CD14-positive monocyte (primary cell): Measurements from ENCODE around the gene ELF1. TPM values are rescaled to one million over a fixed set of nuclear protein-coding genes. Genes with fewer than 3 reads are reported as not detected.
A peak's percentile ranks its signal among the peaks of the same experiment; 100 is the strongest.

Experiments used
- DNase-seq, 3 donors: peaks; one replicate each; pipeline ENCODE4 v3.0.0-alpha.2; 2011 to 2022
- H2AFZ ChIP-seq: 2 replicates; pipeline ENCODE4 v1.6.0; 2012; ENCODE audit warnings: mild to moderate bottlenecking, low read depth, low read length, inconsistent platforms; ENCODE audit not compliant: insufficient read depth, poor library complexity, severe bottlenecking
- H3K27ac ChIP-seq, 2 donors: 1 replicate in 1 of 2; 2 replicates in 1 of 2; pipeline ENCODE4 v1.5.1; 2012 to 2013; ENCODE audit warnings: low read length in 2 of 2, control low read depth in 1 of 2, inconsistent platforms in 1 of 2, low read depth in 1 of 2, mild to moderate bottlenecking in 1 of 2
- H3K27me3 ChIP-seq, 2 donors: one replicate each; pipeline versions ENCODE4 v1.6.0 to v1.6.1; 2011 to 2013; ENCODE audit warnings: low read length in 2 of 2; ENCODE audit not compliant: control insufficient read depth in 2 of 2, insufficient read depth in 2 of 2
- H3K36me3 ChIP-seq, 2 donors: replicated peaks in 1 of 2; 1 replicate in 1 of 2; 2 replicates in 1 of 2; pipeline versions ENCODE4 v1.5.1 to v1.6.1; 2012 to 2013; ENCODE audit warnings: low read length in 2 of 2, control low read depth in 1 of 2, inconsistent platforms in 1 of 2, mild to moderate bottlenecking in 1 of 2; ENCODE audit not compliant: insufficient read depth in 2 of 2, control insufficient read depth in 1 of 2
- H3K4me1 ChIP-seq, 2 donors: 1 replicate in 1 of 2; 2 replicates in 1 of 2; pipeline versions ENCODE4 v1.5.1 to v1.6.1; 2012 to 2013; ENCODE audit warnings: low read length in 2 of 2, control low read depth in 1 of 2, inconsistent platforms in 1 of 2, mild to moderate bottlenecking in 1 of 2, moderate library complexity in 1 of 2; ENCODE audit not compliant: insufficient read depth in 2 of 2, control insufficient read depth in 1 of 2
- H3K4me2 ChIP-seq: replicated peaks from 2 replicates; pipeline ENCODE3; 2012; ENCODE audit warnings: low read length, moderate library complexity, mild to moderate bottlenecking; ENCODE audit not compliant: poor library complexity, severe bottlenecking; ENCODE audit errors: extremely low read depth
- H3K4me3 ChIP-seq, 3 experiments: fragments of 200-600 bp in 1 of 3; sonication (generic) in 1 of 3; replicated peaks in 1 of 3; 1 replicate in 2 of 3; 2 replicates in 1 of 3; pipeline ENCODE4 v1.5.1; 2011 to 2013; ENCODE audit warnings: low read length in 3 of 3, mild to moderate bottlenecking in 3 of 3, control low read depth in 2 of 3, low read depth in 2 of 3, inconsistent platforms in 1 of 3, moderate library complexity in 1 of 3
- H3K79me2 ChIP-seq: 2 replicates; pipeline ENCODE4 v1.6.0; 2012; ENCODE audit warnings: mild to moderate bottlenecking, control low read depth, inconsistent platforms, low read length, moderate library complexity; ENCODE audit not compliant: insufficient read depth
- H3K9ac ChIP-seq: 2 replicates; pipeline ENCODE4 v1.6.0; 2017; ENCODE audit warnings: low read length, mild to moderate bottlenecking; ENCODE audit not compliant: insufficient read depth, poor library complexity, severe bottlenecking
- H3K9me3 ChIP-seq, 2 donors: replicated peaks in 1 of 2; 1 replicate in 1 of 2; 2 replicates in 1 of 2; pipeline versions ENCODE4 v1.5.1 to v1.6.1; 2012 to 2013; ENCODE audit warnings: low read length in 2 of 2, control low read depth in 1 of 2; ENCODE audit not compliant: control insufficient read depth in 1 of 2, insufficient read depth in 1 of 2
- H4K20me1 ChIP-seq: 2 replicates; pipeline ENCODE4 v1.6.0; 2012; ENCODE audit warnings: mild to moderate bottlenecking, low read length, control low read depth, moderate library complexity; ENCODE audit not compliant: insufficient read depth
- H3K27ac Mint-ChIP-seq, 7 donors: one replicate each; pipeline ENCODE4 v1.8.0; 2020; ENCODE audit warnings: mild to moderate bottlenecking in 7 of 7, mixed read lengths in 7 of 7, moderate library complexity in 6 of 7, inconsistent platforms in 2 of 7
- H3K27me3 Mint-ChIP-seq, 3 donors: one replicate each; pipeline ENCODE4 v1.8.0; 2021 to 2022; ENCODE audit warnings: low read depth in 3 of 3, mild to moderate bottlenecking in 3 of 3, mixed read lengths in 3 of 3, moderate library complexity in 3 of 3, inconsistent platforms in 1 of 3
- H3K36me3 Mint-ChIP-seq, 2 donors: one replicate each; pipeline ENCODE4 v1.8.0; 2020; ENCODE audit warnings: mixed read lengths in 2 of 2, inconsistent platforms in 1 of 2, mild to moderate bottlenecking in 1 of 2
- H3K4me1 Mint-ChIP-seq: one replicate; pipeline ENCODE4 v1.8.0; 2020; ENCODE audit warnings: mild to moderate bottlenecking, mixed read lengths
- H3K4me3 Mint-ChIP-seq, 2 donors: one replicate each; pipeline ENCODE4 v1.8.0; 2020; ENCODE audit warnings: mild to moderate bottlenecking in 2 of 2, mixed read lengths in 2 of 2, moderate library complexity in 1 of 2
- H3K9me3 Mint-ChIP-seq, 7 donors: one replicate each; pipeline ENCODE4 v1.8.0; 2020 to 2022; ENCODE audit warnings: mixed read lengths in 7 of 7, mild to moderate bottlenecking in 6 of 7, moderate library complexity in 6 of 7, inconsistent platforms in 2 of 7
- CTCF ChIP-seq: fragments of 200-600 bp; IDR thresholded peaks from one replicate; pipeline ENCODE4 v1.8.0; 2022; ENCODE audit warnings: antibody characterized with exemption, mild to moderate bottlenecking
- WGBS: methylation state at CpG from one replicate; pipeline ENCODE4 v1.1.5; 2013; ENCODE audit warnings: missing lambda C conversion rate; ENCODE audit not compliant: insufficient coverage; 5-methylcytosine and 5-hydroxymethylcytosine counted together
- intact Hi-C, 2 donors: fragments of 100-400 bp; cut with micrococcal nuclease; formaldehyde crosslinking; loops; one replicate each; pipeline versions ENCODE4 v1.15.0 to v1.15.1; 2023
- polyA plus RNA-seq, 3 donors: library from polyadenylated mRNA; depleted of rRNA in 1 of 3; unstranded in 2 of 3; stranded (reverse) in 1 of 3; fragments of 300-500 nt in 2 of 3; fragments of >200 nt in 1 of 3; fragmentation: Illumina TruSeq in 2 of 3; gene quantifications; 1 replicate in 2 of 3; 2 replicates in 1 of 3; pipeline ENCODE4 v1.2.3, GENCODE V29; 2012 to 2021

ELF1 gene
- polyA plus RNA-seq, 3 donors: 63.1 to 83.3 (median 83.3) TPM

DNA sequence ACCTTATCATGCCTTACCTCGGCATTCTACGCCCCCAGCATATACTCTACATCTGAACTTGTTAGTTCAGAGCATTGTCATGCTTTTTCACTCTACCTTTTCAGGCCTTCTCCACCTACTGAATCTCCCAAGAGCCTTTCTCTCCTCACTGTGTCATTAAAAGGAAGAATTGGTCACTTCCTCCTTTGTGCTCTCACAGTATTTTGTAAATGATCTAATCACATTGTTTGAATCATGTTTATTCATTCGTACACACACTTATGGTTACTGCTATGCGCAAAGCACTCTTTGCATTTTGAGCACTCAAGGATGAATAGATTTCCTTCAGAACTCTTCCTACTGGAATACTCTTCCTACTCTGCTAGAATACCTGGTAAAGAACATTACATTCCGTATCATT, 15.8 kb upstream of the ELF1 start:
- intact Hi-C loops: no loop called here
- no peak overlapping the region for H3K4me2 ChIP-seq
- Mint-ChIP-seq H3K4me1 (peaks cover 28% of the 10 kb centered on the region), H3K27ac (peak overlapping the region; percentile 47 to 92 (median 85)), H3K36me3 (peaks cover 6 to 10% of the 10 kb centered on the region in 2 donors), H3K4me3 (peak overlapping the region in 1 of 2 donors; percentile 5), H3K27me3 (no peaks in the 10 kb centered on the region), H3K9me3 (no peaks in the 10 kb centered on the region)
- no peaks in the 10 kb centered on the region for H3K27me3 ChIP-seq
- H3K9ac ChIP-seq: no peak overlapping the region
- H3K4me1 ChIP-seq: peaks cover 25 to 32% of the 10 kb centered on the region in 2 donors
- H3K36me3 ChIP-seq: no peaks in the 10 kb centered on the region
- H4K20me1 ChIP-seq: peaks cover 47% of the 10 kb centered on the region
- TF ChIP-seq CTCF: no peak
- H3K27ac ChIP-seq: peak overlapping the region in 1 of 2 donors; percentile 59
- peak; percentile 36 to 57 (median 36) for DNase-seq
- H3K4me3 ChIP-seq: no peak overlapping the region
- H2AFZ ChIP-seq: no peak overlapping the region
- 85% methylated on average over 4 of the region's 5 CpGs for WGBS
- H3K79me2 ChIP-seq: peaks cover 91% of the 10 kb centered on the region
- no peaks in the 10 kb centered on the region for H3K9me3 ChIP-seq

- peaks cover 28% of the 10 kb centered on the region for H3K4me1 Mint-ChIP-seq
- H3K79me2 ChIP-seq: peaks cover 90% of the 10 kb centered on the region
- H3K4me2 ChIP-seq: no peak overlapping the region
- no peak overlapping the region for H2AFZ ChIP-seq
- H3K9me3 ChIP-seq: no peaks in the 10 kb centered on the region
- peaks cover 6 to 10% of the 10 kb centered on the region in 2 donors for H3K36me3 Mint-ChIP-seq
- DNase-seq: no peak
- intact Hi-C loops: no loop called here
- no peaks in the 10 kb centered on the region for H3K36me3 ChIP-seq
- no peak overlapping the region for H3K4me3 ChIP-seq
- H3K9ac ChIP-seq: no peak overlapping the region
- H4K20me1 ChIP-seq: peaks cover 47% of the 10 kb centered on the region
- H3K4me3 Mint-ChIP-seq: no peak overlapping the region
- no peaks in the 10 kb centered on the region for H3K27me3 Mint-ChIP-seq
- peak overlapping the region in 1 of 2 donors; percentile 81 for H3K27ac ChIP-seq
- peaks cover 25 to 32% of the 10 kb centered on the region in 2 donors for H3K4me1 ChIP-seq
- no CpG with 5 or more reads among the region's 4 CpGs for WGBS
- H3K9me3 Mint-ChIP-seq: no peaks in the 10 kb centered on the region
- no peak for TF ChIP-seq CTCF
- no peaks in the 10 kb centered on the region for H3K27me3 ChIP-seq
- peak overlapping the region in 5 of 7 donors; percentile 78 to 95 (median 93) for H3K27ac Mint-ChIP-seq
Observed at GRCh38 chr13:41034382-41034781, 15.3 kb upstream of the ELF1 start.
